ENCODE measurements around the gene RIC3. TPM values are rescaled to one million over a fixed set of nuclear protein-coding genes. Genes with fewer than 3 reads are reported as not detected.
A peak's percentile ranks its signal among the peaks of the same experiment; 100 is the strongest.

RIC3 gene
- total RNA-seq (1 to 10 TPM; 3.4 to 8.4 (median 4.4) TPM), polyA plus RNA-seq (1 to 10 TPM in 2 of 3 donors, under 1 TPM in 1; 0.46 to 3.3 (median 2.7) TPM)
- long read RNA-seq, donor 1, partial matches to known transcripts: 0 of 5 reads
- long read RNA-seq, donor 1, other reads (novel, unspliced or antisense): 2 of 5 reads
- long read RNA-seq, donor 2, partial matches to known transcripts: 1 of 7 reads
- long read RNA-seq, donor 2, other reads (novel, unspliced or antisense): 3 of 7 reads

- Histone ChIP-seq H3K36me3 (ENCODE audit: insufficient read depth in 1 of 2, low read depth in 1 of 2) (no peaks in the 10 kb centered on the region), H3K27ac (peak within 1 kb of the TSS; percentile 50), H3K4me1 (no peaks in the 10 kb centered on the region), H3K27me3 (ENCODE audit: insufficient read depth in 3 of 3, low read length in 2 of 3) (peaks cover 0 to 13% (median 0%) of the 10 kb centered on the region in 3 donors), H3K4me3 (peak within 1 kb of the TSS; percentile 88), H3K9me3 (no peaks in the 10 kb centered on the region)
- DNase-seq (peak; percentile 45 to 71), ATAC-seq (peak; percentile 88 to 96 (median 90))
- intact Hi-C loops (cut with DNase I): no loop called here
- no peak for TF ChIP-seq CTCF (IDR thresholded peaks at IDR 0.05)
- 1 to 3% (median 1%) methylated on average over 48 to 62 of the region's 62 CpGs for WGBS, 3 donors
Measured at GRCh38 chr11:8168485-8169257, at the start of gene RIC3. Gene RIC3, minus strand, starts transcription at chr11:8169025. Its CDS starts 36 bp downstream, at chr11:8168989.

GRCh38 chr11:8218409-8218808 lies 49.6 kb upstream of the RIC3 start:
- H3K27ac ChIP-seq: no peak overlapping the region
- no peaks in the 10 kb centered on the region for H3K36me3 ChIP-seq (ENCODE audit: insufficient read depth in 1 of 2, low read depth in 1 of 2)
- intact Hi-C loops (cut with DNase I): no loop called here
- no peak overlapping the region for H3K4me3 ChIP-seq
- H3K9me3 ChIP-seq: no peaks in the 10 kb centered on the region
- no peak for TF ChIP-seq CTCF (IDR thresholded peaks at IDR 0.05)
- DNase-seq (no peak), ATAC-seq (no peak)
- WGBS, 3 donors: 73 to 84% (median 80%) methylated on average over 4 of the region's 4 CpGs
- H3K27me3 ChIP-seq (ENCODE audit: insufficient read depth in 3 of 3, low read length in 2 of 3): peaks cover 0 to 3% (median 0%) of the 10 kb centered on the region in 3 donors
- no peaks in the 10 kb centered on the region for H3K4me1 ChIP-seq

GRCh38 chr11:8217926-8218325 lies 49.1 kb upstream of the RIC3 start:
- H3K4me3 ChIP-seq: no peak overlapping the region
- H3K27ac ChIP-seq: no peak overlapping the region
- H3K4me1 ChIP-seq: no peaks in the 10 kb centered on the region
- no peaks in the 10 kb centered on the region for H3K9me3 ChIP-seq
- H3K27me3 ChIP-seq (ENCODE audit: insufficient read depth in 3 of 3, low read length in 2 of 3): peaks cover 0 to 3% (median 0%) of the 10 kb centered on the region in 3 donors
- 78 to 82% (median 80%) methylated on average over 11 of the region's 11 CpGs for WGBS, 3 donors
- no peak for TF ChIP-seq CTCF (IDR thresholded peaks at IDR 0.05)
- intact Hi-C loops (cut with DNase I): no loop called here
- DNase-seq: no peak
- no peak for ATAC-seq
- no peaks in the 10 kb centered on the region for H3K36me3 ChIP-seq (ENCODE audit: insufficient read depth in 1 of 2, low read depth in 1 of 2)

GRCh38 chr11:8217136-8217535 lies 48.3 kb upstream of the RIC3 start:
- WGBS, 3 donors: 60 to 67% (median 67%) methylated on average over 4 of the region's 4 CpGs
- no peak for TF ChIP-seq CTCF (IDR thresholded peaks at IDR 0.05)
- Histone ChIP-seq H3K27ac (no peak overlapping the region), H3K36me3 (ENCODE audit: insufficient read depth in 1 of 2, low read depth in 1 of 2) (no peaks in the 10 kb centered on the region), H3K4me3 (no peak overlapping the region), H3K4me1 (no peaks in the 10 kb centered on the region), H3K9me3 (no peaks in the 10 kb centered on the region), H3K27me3 (ENCODE audit: insufficient read depth in 3 of 3, low read length in 2 of 3) (peaks cover 0 to 3% (median 0%) of the 10 kb centered on the region in 3 donors)
- no peak for DNase-seq
- intact Hi-C loops (cut with DNase I): no loop called here
- ATAC-seq: no peak

Data from psoas muscle (tissue), 8 donors.